Measurements from ENCODE around the gene ZNF227. TPM values are rescaled to one million over a fixed set of nuclear protein-coding genes. Genes with fewer than 3 reads are reported as not detected.
"Not testable (repeated sequence)": the region's sequence is repeated elsewhere in the genome, so short reads cannot be mapped to it uniquely, and the experiment has no call there.

Gene ZNF227
- total RNA-seq, 1 donor from 2014 or later, result 45.0 TPM

- H3K27ac Mint-ChIP-seq, result no peak overlapping the region
- Histone ChIP-seq H3K4me1 (no peaks in the 10 kb centered on the region), H3K27ac (no peak overlapping the region), H3K79me2 (ENCODE audit: low read depth) (no peaks in the 10 kb centered on the region), H3K9ac (no peak overlapping the region), H3K4me2 (no peak overlapping the region), H3K36me3 (no peaks in the 10 kb centered on the region), H3F3A (ENCODE audit: low read depth) (no peaks in the 10 kb centered on the region), H3K4me3 (no peak overlapping the region), H3K27me3 (peaks cover 10% of the 10 kb centered on the region), H3K9me3 (ENCODE audit: low read depth) (peaks cover 5% of the 10 kb centered on the region), H2AFZ (replicated peaks) (no peak overlapping the region), H4K20me1 (ENCODE audit: low read depth) (no peaks in the 10 kb centered on the region)
- peaks cover 2% of the 10 kb centered on the region for H3K27me3 Mint-ChIP-seq (ENCODE audit: insufficient read depth, low read depth)
- no peak overlapping the region for H3K4me3 Mint-ChIP-seq
- peaks cover 1% of the 10 kb centered on the region for H3K36me3 Mint-ChIP-seq
- no peaks in the 10 kb centered on the region for H3K4me1 Mint-ChIP-seq
- H3K9me3 Mint-ChIP-seq, result peaks cover 3% of the 10 kb centered on the region
- no peak for TF ChIP-seq CTCF (IDR thresholded peaks at IDR 0.05)
- TF ChIP-seq EZH2 (IDR thresholded peaks at IDR 0.05), result no peak
- no peak for TF ChIP-seq EZH2phosphoT487 (IDR thresholded peaks at IDR 0.05)
- no peak for DNase-seq (ENCODE audit: low spot score)
Measured at GRCh38 chr19:44196772-44197171, 15.6 kb upstream of the ZNF227 start.

- peaks cover 10% of the 10 kb centered on the region for H3K9me3 Mint-ChIP-seq
Measured at GRCh38 chr19:44202470-44202869, 9.9 kb upstream of the ZNF227 start.

GRCh38 chr19:44202974-44203373 is 9.4 kb upstream of the ZNF227 start:
- no peak overlapping the region for H3K9ac ChIP-seq
- Mint-ChIP-seq H3K27ac (no peak overlapping the region), H3K36me3 (peaks cover 3% of the 10 kb centered on the region), H3K4me1 (peaks cover 3% of the 10 kb centered on the region), H3K4me3 (no peak overlapping the region), H3K9me3 (peaks cover 10% of the 10 kb centered on the region), H3K27me3 (ENCODE audit: insufficient read depth, low read depth) (peaks cover 4% of the 10 kb centered on the region)
- H3K4me2 ChIP-seq, result no peak overlapping the region
- H3K27ac ChIP-seq, result no peak overlapping the region
- no peak overlapping the region for H2AFZ ChIP-seq (replicated peaks)
- H3K9me3 ChIP-seq (ENCODE audit: low read depth), result peaks cover 5% of the 10 kb centered on the region
- DNase-seq (ENCODE audit: low spot score), result no peak
- no peaks in the 10 kb centered on the region for H3K79me2 ChIP-seq (ENCODE audit: low read depth)
- H4K20me1 ChIP-seq (ENCODE audit: low read depth), result no peaks in the 10 kb centered on the region
- no peaks in the 10 kb centered on the region for H3K36me3 ChIP-seq
- H3K4me1 ChIP-seq, result no peaks in the 10 kb centered on the region
- TF ChIP-seq EZH2phosphoT487 (IDR thresholded peaks at IDR 0.05) (no peak), CTCF (IDR thresholded peaks at IDR 0.05) (no peak), EZH2 (IDR thresholded peaks at IDR 0.05) (no peak)
- peaks cover 4% of the 10 kb centered on the region for H3F3A ChIP-seq (ENCODE audit: low read depth)
- no peak overlapping the region for H3K4me3 ChIP-seq
- peaks cover 30% of the 10 kb centered on the region for H3K27me3 ChIP-seq

More at GRCh38 chr19:44202470-44202869, 9.9 kb upstream of the ZNF227 start:
- no peaks in the 10 kb centered on the region for H3K4me1 ChIP-seq
- TF ChIP-seq EZH2phosphoT487 (IDR thresholded peaks at IDR 0.05), result no peak
- no peak for TF ChIP-seq CTCF (IDR thresholded peaks at IDR 0.05)
- no peak for TF ChIP-seq EZH2 (IDR thresholded peaks at IDR 0.05)
- H3K27ac ChIP-seq, result no peak overlapping the region
- no peak overlapping the region for H3K4me3 Mint-ChIP-seq
- H3K9ac ChIP-seq, result no peak overlapping the region
- no peaks in the 10 kb centered on the region for H3K36me3 ChIP-seq
- H2AFZ ChIP-seq (replicated peaks), result no peak overlapping the region
- no peak overlapping the region for H3K27ac Mint-ChIP-seq
- peaks cover 3% of the 10 kb centered on the region for H3K36me3 Mint-ChIP-seq
- peaks cover 1% of the 10 kb centered on the region for H3F3A ChIP-seq (ENCODE audit: low read depth)
- H3K4me1 Mint-ChIP-seq, result peaks cover 3% of the 10 kb centered on the region
- H3K4me2 ChIP-seq, result no peak overlapping the region
- H3K9me3 ChIP-seq (ENCODE audit: low read depth), result peaks cover 5% of the 10 kb centered on the region
- H3K79me2 ChIP-seq (ENCODE audit: low read depth), result no peaks in the 10 kb centered on the region
- peaks cover 4% of the 10 kb centered on the region for H3K27me3 Mint-ChIP-seq (ENCODE audit: insufficient read depth, low read depth)
- no peak overlapping the region for H3K4me3 ChIP-seq
- H3K27me3 ChIP-seq, result peaks cover 30% of the 10 kb centered on the region
- no peak for DNase-seq (ENCODE audit: low spot score)
- no peaks in the 10 kb centered on the region for H4K20me1 ChIP-seq (ENCODE audit: low read depth)

GRCh38 chr19:44203877-44204276 is 8.5 kb upstream of the ZNF227 start:
- H3K27me3 ChIP-seq, result peaks cover 30% of the 10 kb centered on the region
- H3K36me3 Mint-ChIP-seq; H2AFZ ChIP-seq (replicated peaks); DNase-seq (ENCODE audit: low spot score); H3K4me2 ChIP-seq; H3K4me3 Mint-ChIP-seq; H3K4me1 Mint-ChIP-seq; H3K79me2 ChIP-seq (ENCODE audit: low read depth); H3K4me3 ChIP-seq; H3K9me3 ChIP-seq (ENCODE audit: low read depth); H3K27ac Mint-ChIP-seq; H3K36me3 ChIP-seq; H3K9ac ChIP-seq; H4K20me1 ChIP-seq (ENCODE audit: low read depth); H3K4me1 ChIP-seq; H3F3A ChIP-seq (ENCODE audit: low read depth); H3K27me3 Mint-ChIP-seq (ENCODE audit: insufficient read depth, low read depth); H3K27ac ChIP-seq: not testable (repeated sequence)
- peaks cover 10% of the 10 kb centered on the region for H3K9me3 Mint-ChIP-seq

Measured in neural progenitor cell (in vitro differentiated cells).